Adrenal gland (tissue), 5 donors: ENCODE measurements around the gene TSPAN4.

ENCODE experiments used
- POLR2A ChIP-seq, 2 donors: fragments of 450-650 bp; IDR thresholded peaks; one replicate each; pipeline ENCODE4 v1.6.1; 2017; ENCODE audit warnings: antibody characterized with exemption in 2 of 2, mild to moderate bottlenecking in 2 of 2, moderate library complexity in 1 of 2
- TF ChIP-seq, protein P1 (sequence below), 6 experiments: fragments of 450-650 bp in 4 of 6; fragments of 200-600 bp in 2 of 6; sonication (generic) in 1 of 6; IDR thresholded peaks; 1 replicate in 5 of 6; 2 replicates in 1 of 6; pipeline versions ENCODE4 v1.5.1 to v1.8.0; 2016 to 2021; ENCODE audit warnings: antibody characterized with exemption in 6 of 6, mild to moderate bottlenecking in 2 of 6, moderate library complexity in 1 of 6
- donor health status: DM: no; HTN: no; CAD: no.

DNA sequence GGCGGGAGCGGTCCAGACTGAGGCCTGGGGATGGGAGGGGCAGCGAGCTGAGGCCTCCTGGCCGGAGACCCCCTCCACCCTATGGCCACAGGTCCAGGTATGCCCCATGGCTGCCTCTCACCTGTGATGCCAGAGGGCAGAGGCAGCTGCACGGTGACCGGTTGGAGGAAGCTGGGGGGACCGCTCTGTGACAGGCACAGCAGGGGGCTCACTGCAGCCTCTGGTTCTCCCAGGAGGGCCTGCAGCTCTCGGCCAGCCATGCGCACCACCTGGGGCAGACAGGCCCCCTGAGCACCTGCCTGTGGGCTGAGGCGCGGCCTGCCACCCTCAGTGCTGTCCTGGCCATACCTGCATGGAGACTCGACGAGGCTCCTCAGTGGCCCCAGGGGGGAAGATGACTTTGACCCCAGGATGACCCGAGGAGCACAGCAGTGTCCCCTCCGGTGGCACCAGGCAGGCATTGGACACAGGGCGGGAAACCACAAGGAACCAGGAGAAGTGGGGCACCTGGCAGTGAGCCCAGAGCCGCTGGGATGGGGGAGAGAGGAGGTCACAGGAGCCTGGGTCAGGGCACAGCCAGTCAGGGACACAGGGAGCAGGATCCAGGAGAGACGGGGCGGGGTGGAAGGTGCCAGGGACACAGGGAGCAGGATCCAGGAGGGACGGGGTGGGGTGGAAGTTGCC lies 41.4 kb upstream of the TSPAN4 start:
- no peak for TF ChIP-seq POLR2A (IDR thresholded peaks at IDR 0.05)
- TF ChIP-seq, protein P1, sequence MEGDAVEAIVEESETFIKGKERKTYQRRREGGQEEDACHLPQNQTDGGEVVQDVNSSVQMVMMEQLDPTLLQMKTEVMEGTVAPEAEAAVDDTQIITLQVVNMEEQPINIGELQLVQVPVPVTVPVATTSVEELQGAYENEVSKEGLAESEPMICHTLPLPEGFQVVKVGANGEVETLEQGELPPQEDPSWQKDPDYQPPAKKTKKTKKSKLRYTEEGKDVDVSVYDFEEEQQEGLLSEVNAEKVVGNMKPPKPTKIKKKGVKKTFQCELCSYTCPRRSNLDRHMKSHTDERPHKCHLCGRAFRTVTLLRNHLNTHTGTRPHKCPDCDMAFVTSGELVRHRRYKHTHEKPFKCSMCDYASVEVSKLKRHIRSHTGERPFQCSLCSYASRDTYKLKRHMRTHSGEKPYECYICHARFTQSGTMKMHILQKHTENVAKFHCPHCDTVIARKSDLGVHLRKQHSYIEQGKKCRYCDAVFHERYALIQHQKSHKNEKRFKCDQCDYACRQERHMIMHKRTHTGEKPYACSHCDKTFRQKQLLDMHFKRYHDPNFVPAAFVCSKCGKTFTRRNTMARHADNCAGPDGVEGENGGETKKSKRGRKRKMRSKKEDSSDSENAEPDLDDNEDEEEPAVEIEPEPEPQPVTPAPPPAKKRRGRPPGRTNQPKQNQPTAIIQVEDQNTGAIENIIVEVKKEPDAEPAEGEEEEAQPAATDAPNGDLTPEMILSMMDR (IDR thresholded peaks at IDR 0.05), result no peak
